Amniotic stem cell (primary cell): ENCODE measurements around the gene GNA14.
"Not testable (repeated sequence)": the region's sequence is repeated elsewhere in the genome, so short reads cannot be mapped to it uniquely, and the experiment has no call there.

Experiments
- DNase-seq: peaks from one replicate; lab custom pipeline; 2025; lab: John Stamatoyannopoulos, UW

GNA14 gene

GRCh38 chr9:77648234-77649108 lies at the start of gene GNA14:
GNA14 (minus strand) TSS chr9:77648322; CDS start chr9:77647793, 529 bp downstream.
- DNase-seq: no peak

GRCh38 chr9:77697238-77697984 lies 49.3 kb upstream of the GNA14 start:
- no peak for DNase-seq

- not testable (repeated sequence) for DNase-seq
Observed at GRCh38 chr9:77690723-77691122, 42.6 kb upstream of the GNA14 start.

- DNase-seq: not testable (repeated sequence)
Observed at GRCh38 chr9:77690119-77690518, 42.0 kb upstream of the GNA14 start.

GRCh38 chr9:77687737-77688136 lies 39.6 kb upstream of the GNA14 start:
- not testable (repeated sequence) for DNase-seq

- DNase-seq: no peak
Observed at GRCh38 chr9:77680581-77680980, 32.5 kb upstream of the GNA14 start.

GRCh38 chr9:77679661-77680368 lies 31.7 kb upstream of the GNA14 start:
- no peak for DNase-seq

GRCh38 chr9:77679088-77679487 lies 31.0 kb upstream of the GNA14 start:
- DNase-seq: no peak

- DNase-seq: no peak
Observed at GRCh38 chr9:77677957-77678535, 29.9 kb upstream of the GNA14 start.

GRCh38 chr9:77677397-77677796 lies 29.3 kb upstream of the GNA14 start:
- no peak for DNase-seq

- no peak for DNase-seq
Observed at GRCh38 chr9:77673941-77674791, 26.0 kb upstream of the GNA14 start.

- no peak for DNase-seq
Observed at GRCh38 chr9:77672183-77672582, 24.1 kb upstream of the GNA14 start.

GRCh38 chr9:77667151-77667550 lies 19.0 kb upstream of the GNA14 start:
- no peak for DNase-seq

- DNase-seq: no peak
Observed at GRCh38 chr9:77663754-77664153, 15.6 kb upstream of the GNA14 start.

GRCh38 chr9:77661566-77662085 lies 13.5 kb upstream of the GNA14 start:
- DNase-seq: no peak

- no peak for DNase-seq
Observed at GRCh38 chr9:77659926-77660325, 11.8 kb upstream of the GNA14 start.

- no peak for DNase-seq
Observed at GRCh38 chr9:77651203-77651602, 3.1 kb upstream of the GNA14 start.

- DNase-seq: no peak
Observed at GRCh38 chr9:77649109-77649812, 1.1 kb upstream of the GNA14 start.

- no peak for DNase-seq
Observed at GRCh38 chr9:77647267-77648233, 572 bp downstream of the GNA14 start.
